GM12878 (cell line): ENCODE measurements around the gene IVD.

Experiments used
- ASH2L ChIP-seq: fragments of 300-600, 200-600 bp; sonication (generic); IDR thresholded peaks from 2 replicates; pipeline ENCODE4 v1.6.1; 2017; ENCODE audit warnings: low read depth, mild to moderate bottlenecking, borderline replicate concordance
- CBFB ChIP-seq: IDR thresholded peaks from 2 replicates; pipeline ENCODE4 v1.6.1; 2016; ENCODE audit warnings: antibody characterized with exemption, low read depth
- E2F4 ChIP-seq: IDR thresholded peaks from 2 replicates; pipeline ENCODE4 v1.6.1; 2012; ENCODE audit warnings: low read depth, low read length, improper control_type of control experiment
- EZH2 ChIP-seq: IDR thresholded peaks from 2 replicates; pipeline ENCODE4 v1.6.1; 2012; ENCODE audit warnings: low read depth, mild to moderate bottlenecking, control low read depth, inconsistent platforms, low read length, borderline replicate concordance; ENCODE audit not compliant: control insufficient read depth
- GABPA ChIP-seq: IDR thresholded peaks from 2 replicates; pipeline ENCODE4 v1.6.1; 2014; ENCODE audit warnings: antibody characterized with exemption, low read depth, mild to moderate bottlenecking, inconsistent platforms
- NR2C2 ChIP-seq: IDR thresholded peaks from 2 replicates; pipeline ENCODE4 v1.6.1; 2011; ENCODE audit warnings: borderline replicate concordance, low read depth; ENCODE audit not compliant: control insufficient read depth, insufficient read length
- RCOR1 ChIP-seq: conservative IDR thresholded peaks from 2 replicates; pipeline ENCODE4 v1.6.1; 2012; ENCODE audit warnings: low read depth, low read length, improper control_type of control experiment
- SREBF2 ChIP-seq: IDR thresholded peaks from 2 replicates; pipeline ENCODE4 v1.6.1; 2012; ENCODE audit warnings: mild to moderate bottlenecking, low read length
- TAF1 ChIP-seq: IDR thresholded peaks from 2 replicates; pipeline ENCODE4 v1.6.1; 2011; ENCODE audit warnings: mild to moderate bottlenecking, low read depth, low read length, borderline replicate concordance
- YY1 ChIP-seq: IDR thresholded peaks from 2 replicates; pipeline ENCODE4 v1.6.1; 2011; ENCODE audit warnings: low read depth, mild to moderate bottlenecking, low read length
- ZBED1 ChIP-seq: IDR thresholded peaks from 2 replicates; pipeline ENCODE4 v1.6.1; 2016; ENCODE audit warnings: borderline replicate concordance
- TF ChIP-seq, protein P1 (sequence below): IDR thresholded peaks from 2 replicates; pipeline ENCODE4 v1.6.1; 2012; ENCODE audit warnings: mild to moderate bottlenecking, low read depth, low read length
- TF ChIP-seq, protein P2 (sequence below), 3 experiments: IDR thresholded peaks in 2 of 3; conservative IDR thresholded peaks in 1 of 3; 2 replicates each; pipeline ENCODE4 v1.5.1; 2011; ENCODE audit warnings: low read depth in 3 of 3, low read length in 3 of 3, mild to moderate bottlenecking in 3 of 3, control low read depth in 2 of 3, moderate library complexity in 2 of 3, inconsistent platforms in 1 of 3, mixed read lengths in 1 of 3; ENCODE audit not compliant: control insufficient read depth in 2 of 3, insufficient read depth in 1 of 3; ENCODE audit errors: extremely low read depth in 1 of 3
- TF ChIP-seq, protein P3 (sequence below): IDR thresholded peaks from 2 replicates; pipeline ENCODE4 v1.6.1; 2011; ENCODE audit warnings: low read depth, low read length, improper control_type of control experiment, borderline replicate concordance

- TF ChIP-seq CBFB (no peak), SREBF2 (no peak), EZH2 (no peak), ASH2L (no peak), RCOR1 (no peak), GABPA (no peak), NR2C2 (no peak), E2F4 (no peak), ZBED1 (no peak), TAF1 (no peak), YY1 (no peak)
- TF ChIP-seq, protein P1, sequence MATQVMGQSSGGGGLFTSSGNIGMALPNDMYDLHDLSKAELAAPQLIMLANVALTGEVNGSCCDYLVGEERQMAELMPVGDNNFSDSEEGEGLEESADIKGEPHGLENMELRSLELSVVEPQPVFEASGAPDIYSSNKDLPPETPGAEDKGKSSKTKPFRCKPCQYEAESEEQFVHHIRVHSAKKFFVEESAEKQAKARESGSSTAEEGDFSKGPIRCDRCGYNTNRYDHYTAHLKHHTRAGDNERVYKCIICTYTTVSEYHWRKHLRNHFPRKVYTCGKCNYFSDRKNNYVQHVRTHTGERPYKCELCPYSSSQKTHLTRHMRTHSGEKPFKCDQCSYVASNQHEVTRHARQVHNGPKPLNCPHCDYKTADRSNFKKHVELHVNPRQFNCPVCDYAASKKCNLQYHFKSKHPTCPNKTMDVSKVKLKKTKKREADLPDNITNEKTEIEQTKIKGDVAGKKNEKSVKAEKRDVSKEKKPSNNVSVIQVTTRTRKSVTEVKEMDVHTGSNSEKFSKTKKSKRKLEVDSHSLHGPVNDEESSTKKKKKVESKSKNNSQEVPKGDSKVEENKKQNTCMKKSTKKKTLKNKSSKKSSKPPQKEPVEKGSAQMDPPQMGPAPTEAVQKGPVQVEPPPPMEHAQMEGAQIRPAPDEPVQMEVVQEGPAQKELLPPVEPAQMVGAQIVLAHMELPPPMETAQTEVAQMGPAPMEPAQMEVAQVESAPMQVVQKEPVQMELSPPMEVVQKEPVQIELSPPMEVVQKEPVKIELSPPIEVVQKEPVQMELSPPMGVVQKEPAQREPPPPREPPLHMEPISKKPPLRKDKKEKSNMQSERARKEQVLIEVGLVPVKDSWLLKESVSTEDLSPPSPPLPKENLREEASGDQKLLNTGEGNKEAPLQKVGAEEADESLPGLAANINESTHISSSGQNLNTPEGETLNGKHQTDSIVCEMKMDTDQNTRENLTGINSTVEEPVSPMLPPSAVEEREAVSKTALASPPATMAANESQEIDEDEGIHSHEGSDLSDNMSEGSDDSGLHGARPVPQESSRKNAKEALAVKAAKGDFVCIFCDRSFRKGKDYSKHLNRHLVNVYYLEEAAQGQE: no peak
- TF ChIP-seq, protein P2, sequence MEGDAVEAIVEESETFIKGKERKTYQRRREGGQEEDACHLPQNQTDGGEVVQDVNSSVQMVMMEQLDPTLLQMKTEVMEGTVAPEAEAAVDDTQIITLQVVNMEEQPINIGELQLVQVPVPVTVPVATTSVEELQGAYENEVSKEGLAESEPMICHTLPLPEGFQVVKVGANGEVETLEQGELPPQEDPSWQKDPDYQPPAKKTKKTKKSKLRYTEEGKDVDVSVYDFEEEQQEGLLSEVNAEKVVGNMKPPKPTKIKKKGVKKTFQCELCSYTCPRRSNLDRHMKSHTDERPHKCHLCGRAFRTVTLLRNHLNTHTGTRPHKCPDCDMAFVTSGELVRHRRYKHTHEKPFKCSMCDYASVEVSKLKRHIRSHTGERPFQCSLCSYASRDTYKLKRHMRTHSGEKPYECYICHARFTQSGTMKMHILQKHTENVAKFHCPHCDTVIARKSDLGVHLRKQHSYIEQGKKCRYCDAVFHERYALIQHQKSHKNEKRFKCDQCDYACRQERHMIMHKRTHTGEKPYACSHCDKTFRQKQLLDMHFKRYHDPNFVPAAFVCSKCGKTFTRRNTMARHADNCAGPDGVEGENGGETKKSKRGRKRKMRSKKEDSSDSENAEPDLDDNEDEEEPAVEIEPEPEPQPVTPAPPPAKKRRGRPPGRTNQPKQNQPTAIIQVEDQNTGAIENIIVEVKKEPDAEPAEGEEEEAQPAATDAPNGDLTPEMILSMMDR (IDR thresholded peaks at IDR 0.05 in 2 of 3, conservative IDR thresholded peaks at IDR 0.05 in 1 of 3; ENCODE audit: control insufficient read depth in 2 of 3, extremely low read depth in 1 of 3, insufficient read depth in 1 of 3, low read depth in 3 of 3, low read length in 3 of 3): no peak
- TF ChIP-seq, protein P3, sequence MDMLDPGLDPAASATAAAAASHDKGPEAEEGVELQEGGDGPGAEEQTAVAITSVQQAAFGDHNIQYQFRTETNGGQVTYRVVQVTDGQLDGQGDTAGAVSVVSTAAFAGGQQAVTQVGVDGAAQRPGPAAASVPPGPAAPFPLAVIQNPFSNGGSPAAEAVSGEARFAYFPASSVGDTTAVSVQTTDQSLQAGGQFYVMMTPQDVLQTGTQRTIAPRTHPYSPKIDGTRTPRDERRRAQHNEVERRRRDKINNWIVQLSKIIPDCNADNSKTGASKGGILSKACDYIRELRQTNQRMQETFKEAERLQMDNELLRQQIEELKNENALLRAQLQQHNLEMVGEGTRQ: no peak
Observed at GRCh38 chr15:40368719-40369473, 36.7 kb upstream of the IVD start.
